ENCODE results near the gene GNA12.

DNA sequence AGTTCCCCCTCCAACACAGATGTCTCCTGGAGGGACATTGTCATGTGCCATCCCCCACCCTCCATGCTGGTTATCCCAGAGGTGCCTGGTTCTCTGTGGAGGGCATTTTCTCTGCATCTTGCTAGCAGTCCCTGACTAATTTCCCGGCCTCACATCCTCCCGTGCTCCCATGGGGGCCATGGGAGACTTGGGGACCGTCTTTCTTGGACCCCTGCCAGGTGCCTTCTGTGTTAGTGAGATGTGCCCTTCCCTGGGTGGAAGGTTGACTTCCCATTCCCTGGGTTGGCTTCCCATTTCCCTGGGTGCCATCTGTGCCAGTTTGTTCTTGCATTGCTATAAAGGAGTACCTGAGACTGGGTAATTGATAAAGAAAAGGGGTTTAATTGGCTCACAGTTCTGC lies 22.5 kb upstream of the GNA12 start:
- TF ChIP-seq, protein P1, sequence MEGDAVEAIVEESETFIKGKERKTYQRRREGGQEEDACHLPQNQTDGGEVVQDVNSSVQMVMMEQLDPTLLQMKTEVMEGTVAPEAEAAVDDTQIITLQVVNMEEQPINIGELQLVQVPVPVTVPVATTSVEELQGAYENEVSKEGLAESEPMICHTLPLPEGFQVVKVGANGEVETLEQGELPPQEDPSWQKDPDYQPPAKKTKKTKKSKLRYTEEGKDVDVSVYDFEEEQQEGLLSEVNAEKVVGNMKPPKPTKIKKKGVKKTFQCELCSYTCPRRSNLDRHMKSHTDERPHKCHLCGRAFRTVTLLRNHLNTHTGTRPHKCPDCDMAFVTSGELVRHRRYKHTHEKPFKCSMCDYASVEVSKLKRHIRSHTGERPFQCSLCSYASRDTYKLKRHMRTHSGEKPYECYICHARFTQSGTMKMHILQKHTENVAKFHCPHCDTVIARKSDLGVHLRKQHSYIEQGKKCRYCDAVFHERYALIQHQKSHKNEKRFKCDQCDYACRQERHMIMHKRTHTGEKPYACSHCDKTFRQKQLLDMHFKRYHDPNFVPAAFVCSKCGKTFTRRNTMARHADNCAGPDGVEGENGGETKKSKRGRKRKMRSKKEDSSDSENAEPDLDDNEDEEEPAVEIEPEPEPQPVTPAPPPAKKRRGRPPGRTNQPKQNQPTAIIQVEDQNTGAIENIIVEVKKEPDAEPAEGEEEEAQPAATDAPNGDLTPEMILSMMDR (IDR thresholded peaks at IDR 0.05), result no peak
- TF ChIP-seq POLR2A (IDR thresholded peaks at IDR 0.05), result no peak

All from thyroid gland (tissue), 4 donors.